Progenitor cell of endocrine pancreas (in vitro differentiated cells): Measurements from ENCODE around the gene KCNN4. TPM values are rescaled to one million over a fixed set of nuclear protein-coding genes. Genes with fewer than 3 reads are reported as not detected.
"Not testable (repeated sequence)": the region's sequence is repeated elsewhere in the genome, so short reads cannot be mapped to it uniquely, and the experiment has no call there.

Source experiments
- DNase-seq: peaks from one replicate; pipeline ENCODE4 v3.0.0; 2021; ENCODE audit warnings: low spot score; ENCODE audit not compliant: unreplicated experiment
- H3K27ac Mint-ChIP-seq: 2 replicates; pipeline ENCODE4 v1.8.0; 2021; ENCODE audit warnings: mild to moderate bottlenecking, moderate library complexity, mixed read lengths
- H3K27me3 Mint-ChIP-seq: 2 replicates; pipeline ENCODE4 v1.8.0; 2021; ENCODE audit warnings: mixed read lengths
- H3K36me3 Mint-ChIP-seq: 2 replicates; pipeline ENCODE4 v1.8.0; 2022; ENCODE audit warnings: mixed read lengths; ENCODE audit not compliant: insufficient read depth
- H3K4me1 Mint-ChIP-seq: 2 replicates; pipeline ENCODE4 v1.8.0; 2021; ENCODE audit warnings: low read depth, mixed read lengths
- H3K4me3 Mint-ChIP-seq: 2 replicates; pipeline ENCODE4 v1.8.0; 2021; ENCODE audit warnings: low read depth, mild to moderate bottlenecking, moderate library complexity, mixed read lengths
- H3K9me3 Mint-ChIP-seq: 2 replicates; pipeline ENCODE4 v1.8.0; 2021; ENCODE audit warnings: low read depth, mixed read lengths
- total RNA-seq: library from RNA; stranded (reverse); gene quantifications from 2 replicates; pipeline ENCODE4 v1.2.1, GENCODE V29; 2021
- TF ChIP-seq, protein P1 (sequence below): fragments of 200-600 bp; sonication (generic); IDR thresholded peaks from one replicate; pipeline ENCODE4 v1.5.0; 2021; ENCODE audit warnings: antibody characterized with exemption, mild to moderate bottlenecking; ENCODE audit not compliant: unreplicated experiment

The KCNN4 gene
- total RNA-seq, 1 donor from 2014 or later, result 0.34 TPM

DNA sequence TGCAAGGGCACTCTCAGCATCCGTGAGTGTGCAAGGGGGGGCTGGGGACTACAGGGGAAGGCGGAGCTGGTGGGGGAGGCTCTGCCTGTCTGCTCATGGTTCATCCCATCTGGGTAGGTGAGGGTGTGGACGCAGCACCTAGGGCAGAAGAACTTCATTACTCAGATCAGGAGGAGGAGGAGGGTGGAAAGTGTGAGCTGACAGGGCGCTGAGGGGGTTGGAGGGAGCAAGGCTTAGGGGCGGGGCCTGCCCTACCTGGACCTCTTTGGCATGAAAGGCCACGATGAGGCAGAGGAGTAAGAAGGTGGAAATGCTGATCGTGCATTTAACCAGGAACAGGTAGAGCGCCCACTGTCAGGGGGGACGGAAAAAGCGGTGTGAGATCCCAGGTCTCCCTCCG, 4.5 kb downstream of the KCNN4 start:
- Mint-ChIP-seq H3K4me1 (peaks cover 18% of the 10 kb centered on the region), H3K9me3 (no peaks in the 10 kb centered on the region), H3K4me3 (no peak overlapping the region), H3K27me3 (peaks cover 71% of the 10 kb centered on the region), H3K36me3 (no peaks in the 10 kb centered on the region), H3K27ac (no peak overlapping the region)
- no peak for DNase-seq
- TF ChIP-seq, protein P1, sequence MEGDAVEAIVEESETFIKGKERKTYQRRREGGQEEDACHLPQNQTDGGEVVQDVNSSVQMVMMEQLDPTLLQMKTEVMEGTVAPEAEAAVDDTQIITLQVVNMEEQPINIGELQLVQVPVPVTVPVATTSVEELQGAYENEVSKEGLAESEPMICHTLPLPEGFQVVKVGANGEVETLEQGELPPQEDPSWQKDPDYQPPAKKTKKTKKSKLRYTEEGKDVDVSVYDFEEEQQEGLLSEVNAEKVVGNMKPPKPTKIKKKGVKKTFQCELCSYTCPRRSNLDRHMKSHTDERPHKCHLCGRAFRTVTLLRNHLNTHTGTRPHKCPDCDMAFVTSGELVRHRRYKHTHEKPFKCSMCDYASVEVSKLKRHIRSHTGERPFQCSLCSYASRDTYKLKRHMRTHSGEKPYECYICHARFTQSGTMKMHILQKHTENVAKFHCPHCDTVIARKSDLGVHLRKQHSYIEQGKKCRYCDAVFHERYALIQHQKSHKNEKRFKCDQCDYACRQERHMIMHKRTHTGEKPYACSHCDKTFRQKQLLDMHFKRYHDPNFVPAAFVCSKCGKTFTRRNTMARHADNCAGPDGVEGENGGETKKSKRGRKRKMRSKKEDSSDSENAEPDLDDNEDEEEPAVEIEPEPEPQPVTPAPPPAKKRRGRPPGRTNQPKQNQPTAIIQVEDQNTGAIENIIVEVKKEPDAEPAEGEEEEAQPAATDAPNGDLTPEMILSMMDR, result no peak

DNA sequence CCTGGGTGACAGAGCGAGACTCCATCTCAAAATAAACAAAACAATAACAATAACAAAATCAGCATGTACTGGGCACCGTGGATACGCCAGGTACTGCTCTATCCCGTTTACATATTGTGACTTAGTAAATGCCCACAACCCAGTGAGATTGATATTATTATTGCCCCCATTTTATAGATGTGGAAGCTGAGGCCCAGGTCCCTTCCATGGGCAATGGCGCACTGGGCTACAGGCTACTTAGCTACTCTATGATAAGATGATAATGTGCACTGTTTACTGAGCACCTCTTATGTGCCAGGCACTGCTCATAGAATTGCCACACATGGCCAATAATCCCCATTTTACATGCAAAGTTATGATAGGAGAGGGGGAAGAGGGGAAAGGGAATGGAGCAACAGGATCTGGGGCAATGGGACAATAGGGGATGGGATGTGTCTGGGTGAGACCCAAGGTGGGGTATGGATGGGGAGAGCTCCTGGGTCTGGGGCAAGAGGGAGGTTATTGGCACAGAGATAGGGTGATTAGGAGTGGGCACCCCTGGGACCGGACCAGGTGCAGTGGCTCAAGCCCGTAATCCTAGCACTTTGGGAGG, 5.4 kb downstream of the KCNN4 start:
- Mint-ChIP-seq H3K4me3 (no peak overlapping the region), H3K4me1 (peaks cover 18% of the 10 kb centered on the region), H3K27ac (no peak overlapping the region), H3K9me3 (no peaks in the 10 kb centered on the region), H3K36me3 (no peaks in the 10 kb centered on the region), H3K27me3 (peaks cover 76% of the 10 kb centered on the region)
- no peak for DNase-seq
- TF ChIP-seq, protein P1, result no peak

DNA sequence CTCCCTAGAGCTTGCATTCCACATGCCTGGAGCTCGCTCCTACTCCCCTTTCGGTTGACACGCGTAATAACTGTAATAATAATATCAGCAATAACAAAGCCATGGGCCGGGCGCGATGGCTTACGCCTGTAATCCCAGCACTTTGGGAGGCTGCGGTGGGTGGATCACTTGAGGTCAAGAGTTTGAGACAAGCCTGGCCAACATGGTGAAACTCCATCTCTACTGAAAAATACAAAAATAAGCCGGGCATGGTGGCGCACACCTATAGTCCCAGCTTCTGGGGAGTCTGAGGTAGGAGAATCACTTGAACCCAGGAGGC, 5.9 kb downstream of the KCNN4 start:
- H3K9me3 Mint-ChIP-seq, H3K27ac Mint-ChIP-seq, H3K36me3 Mint-ChIP-seq, H3K4me3 Mint-ChIP-seq, DNase-seq: not testable (repeated sequence)
- Mint-ChIP-seq H3K27me3 (peaks cover 81% of the 10 kb centered on the region), H3K4me1 (peaks cover 18% of the 10 kb centered on the region)

DNA sequence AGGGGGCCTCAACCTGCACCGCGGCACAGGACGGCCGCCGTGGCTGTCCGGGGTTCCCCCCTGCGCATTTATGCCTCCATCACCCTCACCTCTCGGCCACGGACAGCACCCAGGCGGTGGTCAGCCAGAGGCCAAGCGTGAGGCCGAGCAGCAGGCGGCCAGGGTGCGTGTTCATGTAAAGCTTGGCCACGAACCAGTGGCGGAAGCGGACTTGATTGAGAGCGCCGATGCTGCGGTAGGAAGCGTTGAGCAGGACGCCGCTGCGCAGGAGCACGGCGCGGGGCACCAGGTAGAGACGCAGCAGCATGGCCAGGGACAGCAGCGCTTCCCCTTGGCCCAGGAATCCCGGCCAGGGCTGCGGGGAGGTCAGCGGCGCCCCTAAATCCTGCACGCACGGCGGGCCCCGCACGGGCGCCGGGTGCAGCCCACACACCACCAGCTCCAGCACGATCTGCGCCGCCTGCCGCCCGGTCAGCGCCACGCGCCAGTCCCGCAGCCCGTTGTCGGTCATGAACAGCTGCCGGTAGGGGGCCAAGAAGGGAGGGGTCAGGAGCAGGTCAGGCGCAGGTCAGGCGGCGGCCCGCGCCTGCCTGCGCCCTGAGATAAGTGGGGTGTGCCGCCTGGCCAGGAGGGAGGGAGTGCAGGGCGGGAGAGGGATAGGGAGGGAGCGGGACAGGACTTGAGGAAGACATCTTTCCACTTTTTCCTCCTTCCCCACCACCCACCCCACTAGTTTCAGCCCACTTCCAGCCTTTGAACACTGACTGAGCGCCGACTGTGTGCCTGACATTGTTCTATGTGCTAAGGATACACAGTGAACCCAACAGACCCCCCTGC, 6.5 kb downstream of the KCNN4 start:
- H3K27me3 Mint-ChIP-seq, result peaks cover 83% of the 10 kb centered on the region
- H3K4me1 Mint-ChIP-seq, result peaks cover 14% of the 10 kb centered on the region
- H3K4me3 Mint-ChIP-seq, result peak overlapping the region; percentile 55
- DNase-seq, result peak; percentile 75
- H3K27ac Mint-ChIP-seq, result no peak overlapping the region
- TF ChIP-seq, protein P1, result peak; percentile 79
- H3K36me3 Mint-ChIP-seq, result no peaks in the 10 kb centered on the region
- no peaks in the 10 kb centered on the region for H3K9me3 Mint-ChIP-seq

DNA sequence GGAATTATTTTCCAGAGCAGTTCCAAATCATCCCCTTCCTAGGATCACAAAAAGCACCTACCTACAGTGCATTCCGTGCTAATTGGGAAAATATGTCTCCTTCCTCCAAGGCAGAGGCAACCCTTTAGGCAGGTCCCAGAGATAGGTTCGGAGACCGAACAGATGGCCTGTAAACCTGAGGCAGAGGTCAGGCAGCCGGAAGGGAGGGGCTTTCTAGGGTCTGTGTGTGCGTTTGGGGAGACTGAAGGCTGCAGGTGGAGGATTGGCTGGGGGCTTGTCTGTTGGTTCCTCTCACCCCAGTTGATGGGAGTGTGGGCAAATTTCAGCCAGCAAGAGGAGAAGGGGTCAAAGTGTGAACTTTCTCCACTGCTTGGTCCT, 7.1 kb downstream of the KCNN4 start:
- DNase-seq, result no peak
- TF ChIP-seq, protein P1, result no peak
- H3K9me3 Mint-ChIP-seq, result no peaks in the 10 kb centered on the region
- peaks cover 14% of the 10 kb centered on the region for H3K4me1 Mint-ChIP-seq
- no peak overlapping the region for H3K27ac Mint-ChIP-seq
- H3K36me3 Mint-ChIP-seq, result no peaks in the 10 kb centered on the region
- peak overlapping the region; percentile 55 for H3K4me3 Mint-ChIP-seq
- peaks cover 88% of the 10 kb centered on the region for H3K27me3 Mint-ChIP-seq

DNA sequence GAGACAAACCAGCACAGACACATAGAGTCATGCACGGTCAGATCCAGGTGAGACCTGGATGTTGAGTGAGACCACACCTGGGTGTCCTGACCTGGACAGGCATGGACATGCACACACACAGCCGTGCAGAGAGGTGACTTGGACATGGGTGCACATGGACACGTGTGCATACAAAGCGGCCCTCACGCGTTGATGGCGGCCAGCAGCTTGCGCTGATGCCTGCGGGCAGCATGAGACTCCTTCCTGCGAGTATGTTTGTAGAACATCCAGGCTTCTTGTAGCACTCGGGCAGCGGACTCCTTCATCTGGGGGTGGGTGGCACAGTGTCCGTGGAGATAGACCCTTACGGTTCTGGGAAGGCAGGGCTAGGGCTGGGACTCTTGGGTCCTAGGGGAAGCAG, 11.5 kb downstream of the KCNN4 start:
- Mint-ChIP-seq H3K27me3 (peaks cover 72% of the 10 kb centered on the region), H3K9me3 (no peaks in the 10 kb centered on the region), H3K36me3 (no peaks in the 10 kb centered on the region), H3K4me3 (no peak overlapping the region), H3K4me1 (peaks cover 5% of the 10 kb centered on the region), H3K27ac (no peak overlapping the region)
- TF ChIP-seq, protein P1, result no peak
- no peak for DNase-seq
